GM21528 (cell line): ENCODE data around the gene TEX55.
"Not testable (repeated sequence)": the region's sequence is repeated elsewhere in the genome, so short reads cannot be mapped to it uniquely, and the experiment has no call there.

Experiments used
- ATAC-seq: cut with Tn5 transposase; IDR thresholded peaks from one replicate; pipeline ENCODE4 v1.9.1; 2021; ENCODE audit warnings: mild to moderate bottlenecking, moderate library complexity; ENCODE audit not compliant: unreplicated experiment, low FRiP score

The TEX55 gene

GRCh38 chr3:119160361-119160760, 14.4 kb downstream of the TEX55 start:
- no peak for ATAC-seq

GRCh38 chr3:119160815-119161214, 14.8 kb downstream of the TEX55 start:
- no peak for ATAC-seq

- no peak for ATAC-seq
Measured at GRCh38 chr3:119161240-119161639, 15.3 kb downstream of the TEX55 start.

- ATAC-seq = not testable (repeated sequence)
Measured at GRCh38 chr3:119164745-119165144, 18.8 kb downstream of the TEX55 start.

GRCh38 chr3:119170821-119171220, 24.9 kb downstream of the TEX55 start:
- no peak for ATAC-seq

GRCh38 chr3:119173325-119173724, 27.4 kb downstream of the TEX55 start, which contains the start of gene UPK1B:
Gene UPK1B, plus strand, starts transcription at chr3:119173598. Its CDS starts 13,144 bp downstream, at chr3:119186742.
- ATAC-seq = no peak

GRCh38 chr3:119175872-119176756, 30.1 kb downstream of the TEX55 start:
- ATAC-seq = no peak

- no peak for ATAC-seq
Measured at GRCh38 chr3:119176778-119177177, 30.8 kb downstream of the TEX55 start.

GRCh38 chr3:119177321-119177720, 31.4 kb downstream of the TEX55 start:
- no peak for ATAC-seq

- no peak for ATAC-seq
Measured at GRCh38 chr3:119181765-119182164, 35.8 kb downstream of the TEX55 start.

- ATAC-seq = no peak
Measured at GRCh38 chr3:119184111-119184510, 38.1 kb downstream of the TEX55 start.

- ATAC-seq = no peak
Measured at GRCh38 chr3:119184796-119185570, 39.0 kb downstream of the TEX55 start.

GRCh38 chr3:119187266-119187665, 41.3 kb downstream of the TEX55 start:
- ATAC-seq = no peak

- ATAC-seq = no peak
Measured at GRCh38 chr3:119191800-119192199, 45.8 kb downstream of the TEX55 start.

GRCh38 chr3:119194237-119195150, 48.5 kb downstream of the TEX55 start:
- no peak for ATAC-seq

GRCh38 chr3:119195151-119195476, 49.1 kb downstream of the TEX55 start:
- no peak for ATAC-seq

- ATAC-seq = no peak
Measured at GRCh38 chr3:119195911-119196310, 49.9 kb downstream of the TEX55 start.
